Measurements from ENCODE around the gene SIK3. TPM values are rescaled to one million over a fixed set of nuclear protein-coding genes. Genes with fewer than 3 reads are reported as not detected.

The SIK3 gene
- total RNA-seq, 1 experiment from 2014 or later: 17.4 TPM

GRCh38 chr11:116932181-116932580 is 166.0 kb downstream of the SIK3 start:
- Mint-ChIP-seq H3K27me3 (ENCODE audit: unreplicated experiment) (no peaks in the 10 kb centered on the region), H3K36me3 (ENCODE audit: insufficient read depth, unreplicated experiment) (no peaks in the 10 kb centered on the region), H3K27ac (ENCODE audit: unreplicated experiment) (no peak overlapping the region), H3K4me1 (ENCODE audit: low read depth, unreplicated experiment) (peaks cover 9% of the 10 kb centered on the region), H3K9me3 (ENCODE audit: low read depth, unreplicated experiment) (no peaks in the 10 kb centered on the region), H3K4me3 (ENCODE audit: low read depth, unreplicated experiment) (no peak overlapping the region)
- CTCF ChIA-PET: no interaction called here
- DNase-seq: no peak
- BruUV-seq (replicated peaks): no TSS peak
- intact Hi-C loops (cut with micrococcal nuclease; ENCODE audit: unreplicated experiment): no loop called here
- no peak for TF ChIP-seq CTCF (IDR thresholded peaks at IDR 0.05; ENCODE audit: unreplicated experiment)

DNA sequence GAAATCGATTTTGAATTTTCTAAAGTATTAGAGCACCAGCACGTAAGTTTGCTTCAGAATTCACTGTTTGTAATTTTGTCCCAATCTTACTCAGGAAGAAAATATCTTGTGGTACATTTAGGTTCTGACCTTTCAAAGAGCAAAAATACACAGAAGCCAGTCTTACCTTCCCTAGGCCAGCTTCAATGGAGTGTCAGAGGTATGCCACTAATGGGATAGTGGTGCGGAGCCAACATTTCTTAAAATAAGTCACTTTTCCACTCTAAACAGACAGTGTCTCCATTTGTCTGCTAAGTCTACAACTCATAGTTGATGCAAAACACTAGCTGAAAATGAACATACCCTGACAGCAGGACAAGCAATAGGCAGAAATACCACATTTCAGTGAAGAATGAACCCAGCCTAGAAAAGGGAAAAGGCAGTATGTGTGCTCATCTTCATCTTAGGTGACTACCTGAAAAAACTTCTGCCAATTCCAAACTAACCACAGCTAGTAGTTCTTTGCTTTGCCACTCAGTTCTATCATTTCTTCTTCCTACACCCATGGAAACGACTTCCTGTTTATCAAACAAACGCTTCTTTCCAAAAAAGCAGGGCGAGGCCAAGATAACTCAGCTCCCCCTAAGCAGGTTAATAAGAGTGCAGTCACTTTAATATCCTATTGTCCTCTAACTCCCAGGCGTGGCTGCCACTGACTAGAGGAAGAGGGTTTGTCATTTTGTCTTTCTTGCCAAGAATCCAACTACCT is 166.8 kb downstream of the SIK3 start:
- H3K4me1 Mint-ChIP-seq (ENCODE audit: low read depth, unreplicated experiment): peaks cover 9% of the 10 kb centered on the region
- intact Hi-C loops (cut with micrococcal nuclease; ENCODE audit: unreplicated experiment): no loop called here
- H3K27me3 Mint-ChIP-seq (ENCODE audit: unreplicated experiment): no peaks in the 10 kb centered on the region
- CTCF ChIA-PET: interaction anchor here (0.6 kb wide), 1 partner anchor 26 kb away, joined by 4 read pairs; no protein-coding TSS in a partner anchor
- no peak overlapping the region for H3K27ac Mint-ChIP-seq (ENCODE audit: unreplicated experiment)
- H3K4me3 Mint-ChIP-seq (ENCODE audit: low read depth, unreplicated experiment): no peak overlapping the region
- H3K9me3 Mint-ChIP-seq (ENCODE audit: low read depth, unreplicated experiment): no peaks in the 10 kb centered on the region
- TF ChIP-seq CTCF (IDR thresholded peaks at IDR 0.05; ENCODE audit: unreplicated experiment): no peak
- BruUV-seq (replicated peaks): no TSS peak
- DNase-seq: no peak
- no peaks in the 10 kb centered on the region for H3K36me3 Mint-ChIP-seq (ENCODE audit: insufficient read depth, unreplicated experiment)

DNA sequence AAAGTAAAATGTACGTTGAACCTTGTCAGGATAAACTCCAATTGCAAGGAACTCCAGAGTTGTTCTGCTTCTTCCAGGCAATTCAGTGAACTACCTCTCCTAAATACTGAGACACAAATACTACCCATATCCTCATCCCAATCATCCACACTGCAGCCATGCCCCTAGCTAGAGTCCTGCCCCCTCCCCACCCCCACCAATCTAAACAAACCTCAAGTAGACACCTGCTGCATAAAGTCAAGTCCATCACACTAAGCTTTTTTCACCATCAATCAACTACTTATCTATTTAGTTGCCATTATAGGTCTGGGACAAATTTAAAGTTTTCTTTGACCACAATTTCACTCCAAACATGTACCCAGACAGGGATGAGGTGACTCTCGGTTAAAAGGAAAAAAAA is 167.6 kb downstream of the SIK3 start:
- Mint-ChIP-seq H3K4me3 (ENCODE audit: low read depth, unreplicated experiment) (no peak overlapping the region), H3K27ac (ENCODE audit: unreplicated experiment) (no peak overlapping the region), H3K9me3 (ENCODE audit: low read depth, unreplicated experiment) (no peaks in the 10 kb centered on the region), H3K27me3 (ENCODE audit: unreplicated experiment) (no peaks in the 10 kb centered on the region), H3K36me3 (ENCODE audit: insufficient read depth, unreplicated experiment) (no peaks in the 10 kb centered on the region), H3K4me1 (ENCODE audit: low read depth, unreplicated experiment) (peaks cover 9% of the 10 kb centered on the region)
- intact Hi-C loops (cut with micrococcal nuclease; ENCODE audit: unreplicated experiment): no loop called here
- CTCF ChIA-PET: interaction anchor here (0.6 to 0.7 kb wide), 2 partner anchors 25 to 123 kb away, joined by 3 to 4 read pairs; no protein-coding TSS in a partner anchor
- TF ChIP-seq CTCF (IDR thresholded peaks at IDR 0.05; ENCODE audit: unreplicated experiment): no peak
- DNase-seq: no peak
- no TSS peak for BruUV-seq (replicated peaks)

DNA sequence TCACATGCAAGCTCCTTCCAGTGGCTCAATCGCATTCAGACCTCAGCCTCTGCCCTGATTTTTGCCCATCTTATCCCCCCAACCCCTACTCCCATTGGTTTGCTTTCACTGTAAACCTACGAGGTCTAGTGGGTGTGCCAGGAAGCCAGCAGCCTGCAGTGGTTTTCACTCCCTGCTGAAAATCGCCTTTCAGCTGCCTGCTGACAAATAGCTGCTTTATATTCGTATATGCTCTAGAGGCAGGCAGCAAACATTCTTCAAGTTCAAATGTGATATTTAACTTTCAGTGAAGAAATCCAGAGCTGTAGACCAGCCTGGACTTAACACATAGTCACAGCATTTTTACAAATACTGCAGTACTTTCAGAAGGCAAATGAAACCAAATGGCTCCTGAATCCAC is 168.1 kb downstream of the SIK3 start:
- Mint-ChIP-seq H3K9me3 (ENCODE audit: low read depth, unreplicated experiment) (no peaks in the 10 kb centered on the region), H3K27ac (ENCODE audit: unreplicated experiment) (no peak overlapping the region), H3K36me3 (ENCODE audit: insufficient read depth, unreplicated experiment) (peaks cover 1% of the 10 kb centered on the region), H3K4me3 (ENCODE audit: low read depth, unreplicated experiment) (no peak overlapping the region), H3K27me3 (ENCODE audit: unreplicated experiment) (no peaks in the 10 kb centered on the region), H3K4me1 (ENCODE audit: low read depth, unreplicated experiment) (peaks cover 9% of the 10 kb centered on the region)
- no peak for DNase-seq
- TF ChIP-seq CTCF (IDR thresholded peaks at IDR 0.05; ENCODE audit: unreplicated experiment): no peak
- CTCF ChIA-PET: interaction anchor here (0.7 kb wide), 1 partner anchor 124 kb away, joined by 3 read pairs; no protein-coding TSS in a partner anchor
- no TSS peak for BruUV-seq (replicated peaks)
- intact Hi-C loops (cut with micrococcal nuclease; ENCODE audit: unreplicated experiment): no loop called here
